K562 (cell line): ENCODE results near the gene KTN1. TPM values are rescaled to one million over a fixed set of nuclear protein-coding genes. Genes with fewer than 3 reads are reported as not detected.

Experiments used
- ARID1B ChIP-seq: fragments of 450-650 bp; IDR thresholded peaks from 2 replicates; pipeline ENCODE4 v1.6.1; 2016; ENCODE audit warnings: antibody characterized with exemption, mild to moderate bottlenecking, inconsistent platforms
- CTBP1 ChIP-seq: fragments of 450-650 bp; IDR thresholded peaks from 2 replicates; pipeline ENCODE4 v1.6.1; 2016; ENCODE audit warnings: borderline replicate concordance
- E2F6 ChIP-seq, 2 experiments: IDR thresholded peaks; 2 replicates each; pipeline ENCODE4 v1.6.1; 2011; ENCODE audit warnings: borderline replicate concordance in 1 of 2, control low read depth in 1 of 2, low read depth in 1 of 2, low read length in 1 of 2, mild to moderate bottlenecking in 1 of 2, mixed read lengths in 1 of 2, moderate library complexity in 1 of 2; ENCODE audit not compliant: insufficient read depth in 1 of 2, insufficient read length in 1 of 2, poor library complexity in 1 of 2, severe bottlenecking in 1 of 2; ENCODE audit errors: extremely low read depth in 1 of 2
- E4F1 ChIP-seq: fragments of 250-450 bp; sonication (Bioruptor Pico); IDR thresholded peaks from 2 replicates; pipeline ENCODE4 v1.5.0; 2021; ENCODE audit warnings: mild to moderate bottlenecking, borderline replicate concordance
- GTF2A2 ChIP-seq: IDR thresholded peaks from 2 replicates; pipeline ENCODE4 v1.6.1; 2016; ENCODE audit warnings: mild to moderate bottlenecking, missing genetic modification characterization, missing compliant biosample characterization
- HDAC1 ChIP-seq, 2 experiments: fragments of 450-650 bp; IDR thresholded peaks; 2 replicates each; pipeline ENCODE4 v1.6.1; 2016 to 2017; ENCODE audit warnings: inconsistent platforms in 1 of 2, mild to moderate bottlenecking in 1 of 2, moderate library complexity in 1 of 2
- ILK ChIP-seq: fragments of 450-650 bp; IDR thresholded peaks from 2 replicates; pipeline ENCODE4 v1.6.1; 2016; ENCODE audit warnings: missing genetic modification characterization, low read depth, mild to moderate bottlenecking, missing compliant biosample characterization, moderate library complexity, borderline replicate concordance
- MEF2D ChIP-seq: conservative IDR thresholded peaks from 2 replicates; pipeline ENCODE4 v1.6.1; 2016; ENCODE audit warnings: low read depth, missing genetic modification characterization, missing compliant biosample characterization
- NFE2 ChIP-seq: IDR thresholded peaks from 2 replicates; pipeline ENCODE4 v1.6.1; 2014; ENCODE audit warnings: antibody characterized with exemption, low read depth
- NR2C2 ChIP-seq, 2 experiments: fragments of 200-800 bp in 1 of 2; sonication (Bioruptor generic) in 1 of 2; sonication (generic) in 1 of 2; formaldehyde crosslinking in 1 of 2; IDR thresholded peaks; 2 replicates each; pipeline versions ENCODE4 v1.6.1 to v1.8.0; 2016 to 2022; ENCODE audit warnings: mild to moderate bottlenecking in 1 of 2, missing compliant biosample characterization in 1 of 2, missing genetic modification characterization in 1 of 2, missing genetic modification reagents in 1 of 2
- NR4A1 ChIP-seq, 2 experiments: fragments of 250-450 bp in 1 of 2; fragments of 450-650 bp in 1 of 2; sonication (Bioruptor Pico) in 1 of 2; IDR thresholded peaks; 2 replicates each; pipeline versions ENCODE4 v1.4.0 to v1.6.1; 2016 to 2020; ENCODE audit warnings: mild to moderate bottlenecking in 2 of 2, missing compliant biosample characterization in 1 of 2, missing genetic modification characterization in 1 of 2, moderate library complexity in 1 of 2
- PHB2 ChIP-seq: fragments of 450-650 bp; IDR thresholded peaks from 2 replicates; pipeline ENCODE4 v1.6.1; 2017; ENCODE audit warnings: low read depth
- ZFX ChIP-seq: sonication (generic); formaldehyde crosslinking; IDR thresholded peaks from 2 replicates; pipeline ENCODE4 v1.8.0; 2022; ENCODE audit warnings: mild to moderate bottlenecking, missing genetic modification reagents, moderate library complexity
- polyA plus RNA-seq, 8 experiments: library from polyadenylated mRNA; depleted of rRNA in 4 of 8; stranded (reverse) in 5 of 8; unstranded in 3 of 8; fragments of >200 nt; fragmentation: Nextera tagmentation in 2 of 8; fragmentation: Illumina TruSeq in 1 of 8; extraction: Ambion mirVana in 2 of 8; extraction: Trizol in 1 of 8; gene quantifications; 2 replicates each; pipeline versions ENCODE4 v1.2.1 to v1.2.3, GENCODE V29; 2011 to 2014; ENCODE audit warnings: inconsistent platforms in 1 of 8, missing spikeins in 1 of 8
- total RNA-seq, 7 experiments: library from RNA; depleted of rRNA in 6 of 7; stranded (reverse); fragments of >200 nt in 6 of 7; fragmentation: Illumina TruSeq in 2 of 7; extraction: Trizol in 2 of 7; gene quantifications; 2 replicates each; pipeline versions ENCODE4 v1.2.1 to v1.2.3, GENCODE V29; 2011 to 2021; ENCODE audit warnings: low replicate concordance in 1 of 7
- TF ChIP-seq, protein P1 (sequence below), 3 experiments: fragments of 200-800 bp in 1 of 3; fragments of 250-450 bp in 1 of 3; fragments of 450-650 bp in 1 of 3; sonication (Bioruptor Pico) in 1 of 3; sonication (Bioruptor generic) in 1 of 3; formaldehyde crosslinking in 1 of 3; IDR thresholded peaks; 2 replicates each; pipeline versions ENCODE4 v1.6.1 to v1.8.0; 2016 to 2022; ENCODE audit warnings: mild to moderate bottlenecking in 2 of 3, missing genetic modification characterization in 2 of 3, missing compliant biosample characterization in 1 of 3, moderate library complexity in 1 of 3
- TF ChIP-seq, protein P2 (sequence below): fragments of 450-650 bp; IDR thresholded peaks from one replicate; pipeline ENCODE4 v1.6.1; 2018; ENCODE audit warnings: mild to moderate bottlenecking, moderate library complexity; ENCODE audit not compliant: partially characterized antibody

Gene KTN1
- total and polyA plus RNA-seq, 9 of the 15 experiments (the other 6 are each of a cell fraction or from before 2014, with no cell fraction given): 34.8 to 120 (median 63.6) TPM

DNA sequence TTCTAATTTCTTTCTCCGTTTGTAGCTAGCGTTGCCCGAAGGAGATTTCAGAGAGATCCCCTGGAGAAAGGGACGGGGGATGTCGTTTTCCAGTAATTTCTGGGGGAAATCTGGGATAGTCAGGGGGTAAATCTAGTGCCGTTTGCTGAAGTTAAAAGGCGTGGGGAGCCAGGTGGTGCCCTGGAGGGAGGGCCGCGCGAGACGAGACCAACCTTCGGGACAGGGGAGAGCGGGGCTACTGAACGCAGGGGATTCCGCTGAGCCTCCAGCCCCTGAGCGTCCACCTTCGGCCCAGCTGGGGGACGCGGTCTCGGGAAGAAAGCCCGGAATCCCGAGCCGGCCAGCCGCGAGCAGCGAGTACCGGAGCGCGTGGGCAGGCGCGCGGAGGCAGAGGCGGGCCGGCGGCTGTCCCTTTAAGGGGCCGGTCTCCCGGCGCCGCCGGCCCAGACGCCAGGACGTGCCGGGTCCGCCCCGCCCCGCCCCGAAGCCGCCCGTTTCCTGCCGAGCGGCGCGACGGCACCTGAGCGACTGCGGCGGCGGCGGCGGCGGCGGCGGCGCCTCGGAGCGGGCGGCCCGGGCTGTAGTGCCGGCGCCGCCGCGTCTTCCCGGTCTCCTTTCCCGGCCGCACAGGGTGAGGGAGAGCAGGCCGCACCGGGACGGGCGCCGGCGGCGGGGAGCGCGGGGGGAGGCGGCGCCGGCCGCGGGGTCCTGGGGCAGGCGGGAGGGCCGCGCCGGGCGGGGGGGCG lies at the start of gene KTN1 (continued):
- TF ChIP-seq E4F1 (CRISPR knock-in tag) (no peak), MEF2D (tag) (no peak), ZFX (CRISPR knock-in tag) (peak; percentile 33), E2F6 (IDR thresholded peaks at IDR 0.05; ENCODE audit: borderline replicate concordance in 1 of 2, extremely low read depth in 1 of 2, insufficient read depth in 1 of 2, insufficient read length in 1 of 2, low read depth in 1 of 2, low read length in 1 of 2, poor library complexity in 1 of 2, severe bottlenecking in 1 of 2) (peak in 1 of 2 experiments; percentile 48), GTF2A2 (tag) (no peak), HDAC1 (IDR thresholded peaks at IDR 0.05) (peak in 1 of 2 experiments; percentile 64; a peak in 1 of 4 replicates), NR4A1 (CRISPR knock-in tag; IDR thresholded peaks at IDR 0.05) (no peak), NR4A1 (tag; IDR thresholded peaks at IDR 0.05) (no peak), NFE2 (no peak), CTBP1 (0 out of 2 replicates have a peak, but pooled peaks have one; percentile 49), ILK (tag) (no peak), NR2C2 (CRISPR knock-in tag; IDR thresholded peaks at IDR 0.05) (no peak), NR2C2 (tag; IDR thresholded peaks at IDR 0.05) (no peak), PHB2 (no peak), ARID1B (0 out of 2 replicates have a peak, but pooled peaks have one; percentile 5)
- TF ChIP-seq, protein P1, sequence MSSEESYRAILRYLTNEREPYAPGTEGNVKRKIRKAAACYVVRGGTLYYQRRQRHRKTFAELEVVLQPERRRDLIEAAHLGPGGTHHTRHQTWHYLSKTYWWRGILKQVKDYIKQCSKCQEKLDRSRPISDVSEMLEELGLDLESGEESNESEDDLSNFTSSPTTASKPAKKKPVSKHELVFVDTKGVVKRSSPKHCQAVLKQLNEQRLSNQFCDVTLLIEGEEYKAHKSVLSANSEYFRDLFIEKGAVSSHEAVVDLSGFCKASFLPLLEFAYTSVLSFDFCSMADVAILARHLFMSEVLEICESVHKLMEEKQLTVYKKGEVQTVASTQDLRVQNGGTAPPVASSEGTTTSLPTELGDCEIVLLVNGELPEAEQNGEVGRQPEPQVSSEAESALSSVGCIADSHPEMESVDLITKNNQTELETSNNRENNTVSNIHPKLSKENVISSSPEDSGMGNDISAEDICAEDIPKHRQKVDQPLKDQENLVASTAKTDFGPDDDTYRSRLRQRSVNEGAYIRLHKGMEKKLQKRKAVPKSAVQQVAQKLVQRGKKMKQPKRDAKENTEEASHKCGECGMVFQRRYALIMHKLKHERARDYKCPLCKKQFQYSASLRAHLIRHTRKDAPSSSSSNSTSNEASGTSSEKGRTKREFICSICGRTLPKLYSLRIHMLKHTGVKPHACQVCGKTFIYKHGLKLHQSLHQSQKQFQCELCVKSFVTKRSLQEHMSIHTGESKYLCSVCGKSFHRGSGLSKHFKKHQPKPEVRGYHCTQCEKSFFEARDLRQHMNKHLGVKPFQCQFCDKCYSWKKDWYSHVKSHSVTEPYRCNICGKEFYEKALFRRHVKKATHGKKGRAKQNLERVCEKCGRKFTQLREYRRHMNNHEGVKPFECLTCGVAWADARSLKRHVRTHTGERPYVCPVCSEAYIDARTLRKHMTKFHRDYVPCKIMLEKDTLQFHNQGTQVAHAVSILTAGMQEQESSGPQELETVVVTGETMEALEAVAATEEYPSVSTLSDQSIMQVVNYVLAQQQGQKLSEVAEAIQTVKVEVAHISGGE (CRISPR knock-in tag; IDR thresholded peaks at IDR 0.05): no peak
- TF ChIP-seq, protein P2, sequence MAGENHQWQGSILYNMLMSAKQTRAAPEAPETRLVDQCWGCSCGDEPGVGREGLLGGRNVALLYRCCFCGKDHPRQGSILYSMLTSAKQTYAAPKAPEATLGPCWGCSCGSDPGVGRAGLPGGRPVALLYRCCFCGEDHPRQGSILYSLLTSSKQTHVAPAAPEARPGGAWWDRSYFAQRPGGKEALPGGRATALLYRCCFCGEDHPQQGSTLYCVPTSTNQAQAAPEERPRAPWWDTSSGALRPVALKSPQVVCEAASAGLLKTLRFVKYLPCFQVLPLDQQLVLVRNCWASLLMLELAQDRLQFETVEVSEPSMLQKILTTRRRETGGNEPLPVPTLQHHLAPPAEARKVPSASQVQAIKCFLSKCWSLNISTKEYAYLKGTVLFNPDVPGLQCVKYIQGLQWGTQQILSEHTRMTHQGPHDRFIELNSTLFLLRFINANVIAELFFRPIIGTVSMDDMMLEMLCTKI: no peak
